Esophagus squamous epithelium (tissue), 5 donors: ENCODE measurements around the gene LARP4B. TPM values are rescaled to one million over a fixed set of nuclear protein-coding genes. Genes with fewer than 3 reads are reported as not detected.

Source experiments
- DNase-seq: peaks from one replicate; lab custom pipeline; 2025; lab: John Stamatoyannopoulos, UW
- H3K27ac ChIP-seq, 4 donors: fragments of 200-600 bp; sonication (generic); one replicate each; pipeline ENCODE4 v1.5.1; 2016 to 2019; ENCODE audit warnings: mild to moderate bottlenecking in 1 of 4
- H3K27me3 ChIP-seq, 4 donors: fragments of 200-600 bp; sonication (generic); 1 replicate in 3 of 4; 2 replicates in 1 of 4; pipeline versions ENCODE4 v1.5.1 to v1.6.0; 2017 to 2021; ENCODE audit warnings: antibody characterized with exemption in 1 of 4
- H3K36me3 ChIP-seq, 3 donors: fragments of 200-600 bp; sonication (generic); one replicate each; pipeline ENCODE4 v1.5.1; 2016 to 2019
- H3K4me1 ChIP-seq, 3 donors: fragments of 200-600 bp; sonication (generic); one replicate each; pipeline ENCODE4 v1.5.1; 2017 to 2019
- H3K4me3 ChIP-seq, 4 donors: fragments of 200-600 bp; sonication (generic); 1 replicate in 3 of 4; 2 replicates in 1 of 4; pipeline ENCODE4 v1.5.1; 2016 to 2019; ENCODE audit warnings: mild to moderate bottlenecking in 2 of 4, moderate library complexity in 1 of 4
- H3K9me3 ChIP-seq, 3 donors: fragments of 200-600 bp; sonication (generic); one replicate each; pipeline ENCODE4 v1.5.1; 2016 to 2019
- CTCF ChIP-seq, 6 experiments: fragments of 450-650 bp in 4 of 6; fragments of 200-600 bp in 2 of 6; sonication (generic) in 2 of 6; IDR thresholded peaks; one replicate each; pipeline ENCODE4 v1.5.1; 2016 to 2019; ENCODE audit warnings: antibody characterized with exemption in 6 of 6, mild to moderate bottlenecking in 4 of 6, moderate library complexity in 4 of 6
- POLR2A ChIP-seq, 4 donors: fragments of 450-650 bp; IDR thresholded peaks; one replicate each; pipeline ENCODE4 v1.6.1; 2017; ENCODE audit warnings: antibody characterized with exemption in 4 of 4, mild to moderate bottlenecking in 4 of 4, moderate library complexity in 3 of 4
- WGBS, 2 donors: methylation state at CpG; one replicate each; pipeline ENCODE4 v1.1.5; 2018; 5-methylcytosine and 5-hydroxymethylcytosine counted together
- intact Hi-C: fragments of 100-400 bp; cut with DNase I; formaldehyde crosslinking; loops from one replicate; pipeline ENCODE4 v1.15.0; 2022
- total RNA-seq, 4 donors: library from RNA; depleted of rRNA; stranded (reverse); fragments of >200 nt; gene quantifications; one replicate each; pipeline ENCODE4 v1.1.0, GENCODE V29; 2016
- donor health status: DM: yes; HTN: yes; CAD: no.

The LARP4B gene
- total RNA-seq, 4 donors from 2014 or later, result 32.7 to 75.5 (median 63.4) TPM

GRCh38 chr10:916716-917415 is 14.6 kb downstream of the LARP4B start:
- peaks cover 0 to 19% (median 4%) of the 10 kb centered on the region in 3 donors for H3K4me1 ChIP-seq
- DNase-seq, result no peak
- H3K9me3 ChIP-seq, result no peaks in the 10 kb centered on the region
- no peak overlapping the region for H3K4me3 ChIP-seq
- TF ChIP-seq POLR2A (IDR thresholded peaks at IDR 0.05) (no peak), CTCF (IDR thresholded peaks at IDR 0.05) (no peak)
- 92% methylated on average over 7 of the region's 7 CpGs for WGBS, 2 donors
- no peaks in the 10 kb centered on the region for H3K27me3 ChIP-seq
- intact Hi-C loops, result no loop called here
- H3K27ac ChIP-seq, result no peak overlapping the region
- peaks cover 0 to 18% (median 0%) of the 10 kb centered on the region in 3 donors for H3K36me3 ChIP-seq

GRCh38 chr10:909831-910230 is 21.7 kb downstream of the LARP4B start:
- Histone ChIP-seq H3K4me1 (peaks cover 0 to 12% (median 6%) of the 10 kb centered on the region in 3 donors), H3K27me3 (no peaks in the 10 kb centered on the region), H3K27ac (peak overlapping the region in 2 of 4 donors; percentile 13 to 54), H3K4me3 (no peak overlapping the region), H3K36me3 (peaks cover 6 to 58% (median 9%) of the 10 kb centered on the region in 3 donors), H3K9me3 (no peaks in the 10 kb centered on the region)
- 60 to 77% methylated on average over 3 of the region's 3 CpGs for WGBS, 2 donors
- DNase-seq, result no peak
- intact Hi-C loops, result no loop called here
- TF ChIP-seq CTCF (IDR thresholded peaks at IDR 0.05) (no peak), POLR2A (IDR thresholded peaks at IDR 0.05) (no peak)

GRCh38 chr10:905972-906371 is 25.5 kb downstream of the LARP4B start:
- intact Hi-C loops, result no loop called here
- no peak for DNase-seq
- WGBS, 2 donors, result 55 to 70% methylated on average over 1 of the region's 1 CpG
- H3K9me3 ChIP-seq, result no peaks in the 10 kb centered on the region
- no peaks in the 10 kb centered on the region for H3K27me3 ChIP-seq
- H3K36me3 ChIP-seq, result peaks cover 6 to 55% (median 9%) of the 10 kb centered on the region in 3 donors
- H3K4me3 ChIP-seq, result no peak overlapping the region
- no peak overlapping the region for H3K27ac ChIP-seq
- H3K4me1 ChIP-seq, result peaks cover 0 to 12% (median 6%) of the 10 kb centered on the region in 3 donors
- TF ChIP-seq CTCF (IDR thresholded peaks at IDR 0.05) (no peak), POLR2A (IDR thresholded peaks at IDR 0.05) (no peak)

GRCh38 chr10:905503-905902 is 26.0 kb downstream of the LARP4B start:
- no peak for DNase-seq
- Histone ChIP-seq H3K27ac (no peak overlapping the region), H3K9me3 (no peaks in the 10 kb centered on the region), H3K36me3 (peaks cover 6 to 50% (median 9%) of the 10 kb centered on the region in 3 donors), H3K27me3 (no peaks in the 10 kb centered on the region), H3K4me1 (peaks cover 0 to 10% (median 6%) of the 10 kb centered on the region in 3 donors), H3K4me3 (no peak overlapping the region)
- 29 to 37% methylated on average over 3 of the region's 3 CpGs for WGBS, 2 donors
- intact Hi-C loops, result no loop called here
- no peak for TF ChIP-seq POLR2A (IDR thresholded peaks at IDR 0.05)
- no peak for TF ChIP-seq CTCF (IDR thresholded peaks at IDR 0.05)

GRCh38 chr10:904403-904802 is 27.1 kb downstream of the LARP4B start:
- peaks cover 0 to 6% (median 4%) of the 10 kb centered on the region in 3 donors for H3K4me1 ChIP-seq
- intact Hi-C loops, result no loop called here
- 84 to 90% methylated on average over 3 to 5 of the region's 5 CpGs for WGBS, 2 donors
- H3K4me3 ChIP-seq, result no peak overlapping the region
- H3K27me3 ChIP-seq, result no peaks in the 10 kb centered on the region
- no peak for DNase-seq
- H3K36me3 ChIP-seq, result peaks cover 6 to 39% (median 9%) of the 10 kb centered on the region in 3 donors
- H3K27ac ChIP-seq, result no peak overlapping the region
- TF ChIP-seq CTCF (IDR thresholded peaks at IDR 0.05) (no peak), POLR2A (IDR thresholded peaks at IDR 0.05) (no peak)
- no peaks in the 10 kb centered on the region for H3K9me3 ChIP-seq
